ENCODE measurements around the gene SLC22A8.
"Not testable (repeated sequence)": the region's sequence is repeated elsewhere in the genome, so short reads cannot be mapped to it uniquely, and the experiment has no call there.

The SLC22A8 gene

DNA sequence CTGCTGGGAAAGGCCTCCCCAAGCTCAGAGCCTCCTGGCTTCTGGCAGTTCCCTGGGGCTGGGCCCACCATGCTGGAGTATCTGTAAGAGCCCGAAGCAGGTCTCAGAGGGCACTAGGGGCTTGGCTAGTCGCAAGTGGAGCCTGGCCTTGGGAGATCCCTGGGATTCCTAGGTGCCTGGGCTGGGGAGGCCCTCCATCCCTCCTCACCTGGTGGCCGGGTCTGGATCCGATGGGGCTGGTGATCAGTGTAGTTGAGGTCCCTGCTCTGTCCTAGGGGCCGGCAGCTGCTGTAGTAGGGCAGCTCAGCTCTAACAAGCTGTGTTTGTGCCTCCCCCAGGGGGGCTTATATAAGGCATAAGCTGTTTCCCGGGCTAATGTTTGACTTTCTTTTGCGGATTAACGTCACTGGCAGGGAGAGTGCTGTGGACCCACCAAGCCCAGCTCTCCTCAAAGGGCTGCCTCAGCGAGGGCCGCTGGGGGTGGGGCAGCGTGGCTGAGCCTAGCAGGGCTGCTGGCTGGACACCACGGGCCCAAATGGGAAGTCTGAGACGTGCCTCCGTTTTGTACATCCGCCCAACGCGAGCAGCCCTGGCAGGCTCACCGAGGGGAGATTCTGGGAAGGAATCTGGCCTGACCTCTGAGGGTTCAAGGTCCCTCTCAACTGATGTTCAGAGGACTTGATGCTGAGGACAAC is at the start of gene SLC22A8:
Gene SLC22A8, minus strand, starts transcription at position 321 of the 695 bp plus-strand sequence. CDS start 883 bp downstream, outside the sequence.
- no peak for DNase-seq (ENCODE audit: low read depth in 3 of 3)

- not testable (repeated sequence) for DNase-seq (ENCODE audit: low read depth in 3 of 3)
Observed at GRCh38 chr11:63046203-63046602, 30.6 kb upstream of the SLC22A8 start.

- no peak for DNase-seq (ENCODE audit: low read depth in 3 of 3)
Observed at GRCh38 chr11:63042596-63042995, 27.0 kb upstream of the SLC22A8 start.

- DNase-seq (ENCODE audit: low read depth in 3 of 3) = no peak
Observed at GRCh38 chr11:63032457-63032856, 16.8 kb upstream of the SLC22A8 start.

GRCh38 chr11:63023841-63024648 is 8.4 kb upstream of the SLC22A8 start:
- peak; percentile 70 to 84 (median 80) for DNase-seq (ENCODE audit: low read depth in 3 of 3)

DNA sequence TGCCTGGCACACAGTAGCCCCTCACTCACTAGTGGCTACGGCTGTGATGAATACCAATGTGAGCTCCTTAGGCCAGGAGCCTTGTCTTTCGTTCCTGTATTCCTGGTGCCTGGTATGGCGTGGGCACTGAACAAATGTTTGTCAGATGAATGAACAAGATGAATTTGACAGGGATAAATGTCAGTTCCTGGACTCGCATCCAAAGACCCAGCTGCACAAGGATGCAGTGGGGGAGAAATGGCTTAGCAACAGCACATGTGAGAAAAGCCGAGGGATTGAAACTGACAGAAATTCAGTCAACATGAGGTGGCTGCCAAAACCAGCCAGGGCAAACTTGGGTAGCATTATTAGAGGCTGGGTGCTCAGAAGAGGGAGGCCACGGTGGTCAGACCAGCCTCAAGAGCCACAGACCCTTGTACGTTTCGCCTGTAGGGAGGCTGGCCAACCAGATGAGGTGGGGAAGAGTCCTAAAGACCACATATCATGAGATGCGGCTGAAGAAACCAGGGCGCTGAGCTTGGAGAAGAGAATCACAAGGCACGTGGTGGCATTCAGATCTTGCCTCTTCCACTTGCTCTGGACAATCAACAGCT is 7.7 kb upstream of the SLC22A8 start:
- DNase-seq (ENCODE audit: low read depth in 3 of 3) = no peak

GRCh38 chr11:63022441-63022840 is 6.8 kb upstream of the SLC22A8 start:
- no peak for DNase-seq (ENCODE audit: low read depth in 3 of 3)

- peak in 1 of 3 experiments; percentile 12 for DNase-seq (ENCODE audit: low read depth in 3 of 3)
Observed at GRCh38 chr11:63020671-63021291, 5.1 kb upstream of the SLC22A8 start.

DNA sequence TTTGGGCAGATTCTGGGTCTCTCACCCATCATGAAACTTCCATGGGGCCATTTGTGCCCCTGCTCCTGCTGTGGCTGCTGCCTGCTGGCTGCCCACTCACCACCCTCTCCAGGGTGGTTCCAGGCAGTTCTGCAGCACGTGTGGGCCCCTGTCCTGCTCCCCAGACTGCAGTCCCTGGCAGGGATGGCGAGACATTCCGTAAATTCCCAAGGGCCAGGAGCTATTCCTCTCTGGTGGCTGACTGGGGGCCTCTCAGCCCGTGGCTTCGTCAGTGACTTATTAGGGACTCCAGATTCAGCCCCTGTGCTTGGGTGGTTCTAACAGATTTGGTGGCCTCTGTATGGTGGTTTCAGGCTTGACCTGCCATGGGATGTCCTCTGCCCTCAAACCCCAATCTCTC is 3.9 kb upstream of the SLC22A8 start:
- DNase-seq (ENCODE audit: low read depth in 3 of 3) = no peak

DNA sequence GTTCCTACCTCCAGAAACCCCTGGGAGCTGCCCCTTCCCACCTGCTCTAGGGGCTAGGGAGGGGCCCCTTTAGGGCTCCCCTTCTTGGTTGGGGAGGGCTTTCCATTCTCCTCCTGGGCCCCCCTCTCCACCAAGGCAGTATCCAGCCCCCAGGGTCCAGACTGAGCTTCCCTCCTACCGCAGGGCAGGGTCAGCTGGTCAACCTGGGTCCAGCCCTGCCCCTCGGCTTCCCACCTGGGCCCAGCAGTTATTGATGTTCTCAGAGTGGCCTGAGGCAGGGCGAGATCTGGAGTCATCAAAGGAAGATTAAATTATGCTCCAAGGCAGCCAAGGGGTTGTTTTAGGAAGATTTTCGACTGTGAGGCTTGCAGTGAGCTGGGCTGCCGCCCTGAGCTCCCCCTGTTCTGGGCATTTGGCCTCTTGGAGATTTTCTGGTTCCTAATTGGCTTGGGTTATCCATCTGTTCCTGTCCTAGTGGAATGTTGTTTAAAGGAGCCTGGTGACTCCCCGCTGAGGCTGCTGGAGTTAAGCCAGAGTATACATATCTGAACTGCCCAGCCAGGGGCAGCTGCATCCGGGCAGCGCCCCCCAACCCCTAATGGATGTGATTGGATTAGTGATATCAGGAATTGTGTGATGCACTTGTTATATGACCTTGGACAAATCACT is 1.8 kb upstream of the SLC22A8 start:
- DNase-seq (ENCODE audit: low read depth in 3 of 3) = no peak

DNA sequence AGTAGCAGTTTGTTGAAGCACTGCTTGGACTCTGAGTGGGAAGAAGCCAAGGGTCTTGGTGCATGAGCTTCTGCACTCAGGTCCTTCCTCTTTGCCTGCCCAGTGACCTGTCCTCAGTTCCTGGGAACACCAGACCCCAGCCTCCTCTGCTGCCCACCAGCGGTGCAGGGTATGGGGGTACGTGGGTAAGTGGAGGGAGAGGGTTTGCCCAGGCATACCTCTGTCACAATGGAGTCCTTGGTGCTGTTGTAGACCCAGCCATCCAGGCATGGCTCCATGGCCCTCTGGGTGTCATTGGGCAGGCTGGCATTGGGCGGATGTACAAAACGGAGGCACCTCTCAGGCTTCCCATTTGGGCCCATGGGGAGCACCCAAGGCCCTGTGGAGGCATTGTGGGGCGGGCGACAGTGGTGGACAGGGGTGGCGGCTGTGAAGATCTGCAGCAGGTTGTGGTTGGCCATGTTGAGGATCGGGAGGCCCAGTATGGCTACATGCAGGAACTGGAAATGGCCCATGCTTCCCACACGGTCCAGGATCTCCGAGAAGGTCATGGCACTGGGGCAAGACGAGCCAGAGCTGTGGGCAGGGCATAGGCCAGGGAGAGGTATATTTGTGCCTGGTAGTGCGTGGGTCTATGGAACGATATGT is 1.1 kb downstream of the SLC22A8 start:
- DNase-seq (ENCODE audit: low read depth in 3 of 3) = no peak

GRCh38 chr11:63012839-63013238 is 2.8 kb downstream of the SLC22A8 start:
- no peak for DNase-seq (ENCODE audit: low read depth in 3 of 3)

GRCh38 chr11:63012430-63012829 is 3.2 kb downstream of the SLC22A8 start:
- no peak for DNase-seq (ENCODE audit: low read depth in 3 of 3)

- DNase-seq (ENCODE audit: low read depth in 3 of 3) = no peak
Observed at GRCh38 chr11:63010934-63011439, 4.7 kb downstream of the SLC22A8 start.

- no peak for DNase-seq (ENCODE audit: low read depth in 3 of 3)
Observed at GRCh38 chr11:63007920-63008319, 7.7 kb downstream of the SLC22A8 start.

DNA sequence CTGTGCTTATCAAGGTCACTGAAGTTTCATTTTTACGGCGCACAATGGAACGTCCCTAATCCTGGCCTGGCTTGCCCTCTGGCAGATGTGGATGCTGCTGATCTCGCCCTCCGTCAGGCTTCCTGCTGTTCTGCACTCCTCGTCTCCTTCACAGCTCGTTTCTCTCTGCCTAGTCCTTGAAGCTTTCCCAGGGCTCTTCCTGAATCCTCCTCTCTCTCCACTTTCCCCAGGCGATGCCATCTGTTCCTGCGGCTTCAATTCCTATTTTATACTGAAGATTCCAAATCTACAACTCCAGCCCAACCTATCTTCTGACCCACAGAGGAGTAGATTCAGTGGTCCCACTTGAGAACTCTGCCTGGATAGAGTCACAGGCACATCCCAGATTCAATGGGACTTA is 14.2 kb downstream of the SLC22A8 start:
- no peak for DNase-seq (ENCODE audit: low read depth in 3 of 3)

DNA sequence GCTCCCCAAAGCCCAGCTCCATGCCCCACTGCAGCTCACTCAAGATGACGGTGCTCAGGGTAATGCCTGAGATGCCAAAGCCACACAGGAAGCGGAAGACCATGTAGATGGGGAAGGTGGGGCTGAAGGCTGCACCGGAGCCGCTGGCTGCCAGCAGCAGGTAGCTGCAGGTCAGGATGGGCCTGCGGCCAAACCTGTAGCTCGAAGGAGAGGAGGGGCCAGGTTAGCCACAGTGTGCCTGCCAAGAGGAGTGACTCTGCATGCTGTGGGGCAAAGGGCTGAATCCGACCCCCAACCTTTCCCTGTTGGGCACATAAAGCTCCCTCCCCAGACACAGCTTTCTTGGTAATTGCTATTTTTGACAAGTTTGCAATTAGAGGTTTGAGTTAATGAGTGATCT is 16.0 kb downstream of the SLC22A8 start:
- DNase-seq (ENCODE audit: low read depth in 3 of 3) = no peak

DNA sequence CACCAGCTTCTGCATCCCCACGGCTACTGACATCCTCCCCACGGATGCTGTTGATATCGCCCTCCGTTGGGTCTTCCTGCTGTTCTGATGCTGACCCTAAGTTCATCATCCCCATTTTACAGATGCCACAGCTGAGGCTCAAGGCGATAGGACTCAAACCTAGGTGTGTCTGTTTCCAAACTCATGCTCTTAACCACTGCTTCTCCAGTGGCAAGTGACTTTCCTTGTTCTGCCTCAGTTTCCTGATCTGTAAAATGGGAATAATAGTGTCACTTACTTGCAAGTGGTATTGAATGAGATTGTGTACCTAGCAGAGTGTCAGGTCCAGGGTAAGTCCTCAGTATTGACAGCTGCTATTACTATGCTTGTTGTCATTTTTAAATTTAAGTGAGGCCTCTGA is 16.5 kb downstream of the SLC22A8 start:
- no peak for DNase-seq (ENCODE audit: low read depth in 3 of 3)

GRCh38 chr11:62996271-62996670 is 19.4 kb downstream of the SLC22A8 start:
- DNase-seq (ENCODE audit: low read depth in 3 of 3) = no peak

DNA sequence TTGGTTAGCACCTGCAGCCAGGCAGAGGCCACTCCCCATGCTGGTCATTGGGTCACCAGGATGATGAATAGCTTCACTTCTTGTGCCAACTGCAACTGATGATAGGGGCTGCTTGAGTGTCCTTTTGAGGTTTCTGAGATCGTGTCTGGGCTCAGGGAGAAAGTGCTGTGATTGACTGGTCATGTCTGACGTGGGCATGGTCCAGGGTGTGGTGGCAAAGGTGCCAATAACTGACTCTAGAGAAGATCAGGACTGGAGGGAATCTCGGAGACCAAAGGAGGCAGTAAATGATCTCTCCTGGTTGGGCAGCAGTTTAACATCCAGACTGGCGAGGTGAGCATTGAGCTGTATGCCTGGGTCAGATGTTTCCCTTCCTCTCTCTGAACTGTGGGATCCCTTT is 20.9 kb downstream of the SLC22A8 start:
- no peak for DNase-seq (ENCODE audit: low read depth in 3 of 3)

- DNase-seq (ENCODE audit: low read depth in 3 of 3) = no peak
Observed at GRCh38 chr11:62988276-62988675, 27.4 kb downstream of the SLC22A8 start.
